H1 (cell line): Measurements from ENCODE around the gene PDCD2.

Experiments used
- CTCF ChIP-seq, 3 experiments: IDR thresholded peaks; 1 replicate in 2 of 3; 2 replicates in 1 of 3; pipeline versions ENCODE4 v1.5.1 to v1.6.1; 2011; ENCODE audit warnings: low read length in 3 of 3, mild to moderate bottlenecking in 3 of 3, inconsistent platforms in 2 of 3, low read depth in 1 of 3, moderate library complexity in 1 of 3; ENCODE audit not compliant: insufficient read depth in 1 of 3; ENCODE audit errors: control extremely low read depth in 1 of 3
- POLR2A ChIP-seq, 2 experiments: IDR thresholded peaks; 1 replicate in 1 of 2; 2 replicates in 1 of 2; pipeline ENCODE4 v1.6.1; 2011; ENCODE audit warnings: low read depth in 2 of 2, low read length in 2 of 2, mild to moderate bottlenecking in 2 of 2; ENCODE audit errors: control extremely low read depth in 1 of 2
- TAF1 ChIP-seq: IDR thresholded peaks from 2 replicates; pipeline ENCODE4 v1.6.1; 2011; ENCODE audit warnings: mild to moderate bottlenecking, low read depth, low read length
- TBP ChIP-seq: IDR thresholded peaks from 2 replicates; pipeline ENCODE4 v1.6.1; 2011; ENCODE audit warnings: low read depth, low read length, improper control_type of control experiment

- TF ChIP-seq CTCF (IDR thresholded peaks at IDR 0.05; ENCODE audit: control extremely low read depth in 1 of 3, insufficient read depth in 1 of 3, low read depth in 1 of 3, low read length in 3 of 3): no peak
- TF ChIP-seq TBP: no peak
- TF ChIP-seq POLR2A (IDR thresholded peaks at IDR 0.05; ENCODE audit: control extremely low read depth in 1 of 2, low read depth in 2 of 2, low read length in 2 of 2): no peak
- TF ChIP-seq TAF1: no peak
Measured at GRCh38 chr6:170553534-170554012, 30.9 kb downstream of the PDCD2 start.
